A375 (cell line): ENCODE measurements around the gene SENP5. TPM values are rescaled to one million over a fixed set of nuclear protein-coding genes. Genes with fewer than 3 reads are reported as not detected.

Experiments used
- total RNA-seq: library from RNA; depleted of rRNA; stranded (reverse); fragments of >200 nt; shearing (Covaris generic); gene quantifications from 2 replicates; pipeline ENCODE4 v1.2.3, GENCODE V29; 2014; rRNA removed

SENP5 gene, protein sequence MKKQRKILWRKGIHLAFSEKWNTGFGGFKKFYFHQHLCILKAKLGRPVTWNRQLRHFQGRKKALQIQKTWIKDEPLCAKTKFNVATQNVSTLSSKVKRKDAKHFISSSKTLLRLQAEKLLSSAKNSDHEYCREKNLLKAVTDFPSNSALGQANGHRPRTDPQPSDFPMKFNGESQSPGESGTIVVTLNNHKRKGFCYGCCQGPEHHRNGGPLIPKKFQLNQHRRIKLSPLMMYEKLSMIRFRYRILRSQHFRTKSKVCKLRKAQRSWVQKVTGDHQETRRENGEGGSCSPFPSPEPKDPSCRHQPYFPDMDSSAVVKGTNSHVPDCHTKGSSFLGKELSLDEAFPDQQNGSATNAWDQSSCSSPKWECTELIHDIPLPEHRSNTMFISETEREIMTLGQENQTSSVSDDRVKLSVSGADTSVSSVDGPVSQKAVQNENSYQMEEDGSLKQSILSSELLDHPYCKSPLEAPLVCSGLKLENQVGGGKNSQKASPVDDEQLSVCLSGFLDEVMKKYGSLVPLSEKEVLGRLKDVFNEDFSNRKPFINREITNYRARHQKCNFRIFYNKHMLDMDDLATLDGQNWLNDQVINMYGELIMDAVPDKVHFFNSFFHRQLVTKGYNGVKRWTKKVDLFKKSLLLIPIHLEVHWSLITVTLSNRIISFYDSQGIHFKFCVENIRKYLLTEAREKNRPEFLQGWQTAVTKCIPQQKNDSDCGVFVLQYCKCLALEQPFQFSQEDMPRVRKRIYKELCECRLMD
- 27.7 and 32.8 TPM in 2 replicates for total RNA-seq

GRCh38 chr3:196867507-196868296, at the start of gene SENP5:
Gene SENP5 (plus strand): TSS chr3:196867920. CDS start chr3:196885182, 17,262 bp downstream.

GRCh38 chr3:196942226-196942914, 74.7 kb downstream of the SENP5 start, which contains the start of gene NCBP2:
Gene NCBP2 (minus strand): TSS chr3:196942528. CDS start chr3:196942503, 25 bp downstream.

DNA sequence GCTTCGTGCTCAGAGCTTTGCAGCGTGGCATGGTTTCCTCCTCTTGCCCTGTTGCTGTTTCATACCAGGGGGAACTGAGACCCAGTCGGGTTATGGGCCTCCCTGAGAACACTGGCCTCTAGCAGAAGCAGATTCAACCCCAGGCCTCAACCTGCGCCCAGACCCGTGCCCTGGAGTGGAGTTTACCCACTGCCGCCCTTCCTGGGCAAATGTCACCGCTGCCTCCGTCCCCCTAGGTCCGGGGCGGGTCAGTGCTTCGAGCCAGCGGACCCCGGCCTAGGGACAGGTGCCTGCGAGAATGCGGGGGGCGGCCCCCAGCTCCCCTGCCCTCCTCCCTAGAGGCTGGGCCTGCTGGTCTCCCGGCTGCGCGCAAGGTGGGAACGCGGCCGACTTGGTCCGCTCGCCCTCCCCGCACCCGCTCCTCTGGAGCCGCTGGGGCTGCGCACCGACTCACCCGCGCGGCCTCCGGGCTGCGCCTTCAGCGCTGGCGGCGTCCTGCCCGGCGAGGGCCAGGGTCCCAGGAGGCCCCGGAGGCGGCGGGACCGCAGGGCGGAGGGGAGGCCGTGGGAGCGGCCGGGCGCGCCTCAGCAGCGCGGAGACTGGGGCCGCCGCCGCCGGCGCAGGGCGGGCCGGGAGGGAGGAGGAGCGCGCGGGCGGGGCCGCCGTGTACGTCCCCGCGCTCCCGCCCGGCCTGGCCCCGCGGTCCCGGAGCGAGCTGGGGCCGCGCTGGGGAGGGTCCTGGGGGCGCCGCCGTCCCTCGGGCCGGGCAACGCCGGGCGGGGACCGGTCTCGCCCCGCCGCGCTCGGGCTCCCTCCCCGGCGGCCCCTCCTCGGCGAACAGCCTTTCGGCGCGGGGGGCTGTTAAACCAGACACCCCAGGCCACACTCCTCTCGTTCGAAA, 100.8 kb downstream of the SENP5 start, which contains the start of gene PIGZ:
PIGZ (minus strand) TSS at position 601 of the 901 bp plus-strand sequence. CDS start 16,802 bp downstream, outside the sequence.

Other genes starting within 250 kb of the SENP5 start
- gene NRROS, start 228.2 kb upstream of the SENP5 start, total RNA-seq: 1.3 and 1.4 TPM in 2 replicates
- 0.64 and 1.2 TPM in 2 replicates for gene CEP19, start 155.7 kb upstream of the SENP5 start, total RNA-seq
- 20.4 and 25.8 TPM in 2 replicates for gene PIGX, start 155.5 kb upstream of the SENP5 start, total RNA-seq
- 24.3 and 26.5 TPM in 2 replicates for gene PAK2, start 128.1 kb upstream of the SENP5 start, total RNA-seq
- gene NCBP2, start 74.6 kb downstream of the SENP5 start, total RNA-seq: 89.1 and 135 TPM in 2 replicates
- 0.29 and 2.8 TPM in 2 replicates for gene PIGZ, start 100.9 kb downstream of the SENP5 start, total RNA-seq
- gene MELTF, start 161.9 kb downstream of the SENP5 start, total RNA-seq: 195 and 202 TPM in 2 replicates